ENCODE data around the gene LPP. TPM values are rescaled to one million over a fixed set of nuclear protein-coding genes. Genes with fewer than 3 reads are reported as not detected.

The LPP gene
- total and polyA plus RNA-seq, 10 of the 15 experiments (the other 5 are each of a cell fraction or from before 2014, with no cell fraction given) = under 0.01 to 0.62 (median 0.03) TPM

DNA sequence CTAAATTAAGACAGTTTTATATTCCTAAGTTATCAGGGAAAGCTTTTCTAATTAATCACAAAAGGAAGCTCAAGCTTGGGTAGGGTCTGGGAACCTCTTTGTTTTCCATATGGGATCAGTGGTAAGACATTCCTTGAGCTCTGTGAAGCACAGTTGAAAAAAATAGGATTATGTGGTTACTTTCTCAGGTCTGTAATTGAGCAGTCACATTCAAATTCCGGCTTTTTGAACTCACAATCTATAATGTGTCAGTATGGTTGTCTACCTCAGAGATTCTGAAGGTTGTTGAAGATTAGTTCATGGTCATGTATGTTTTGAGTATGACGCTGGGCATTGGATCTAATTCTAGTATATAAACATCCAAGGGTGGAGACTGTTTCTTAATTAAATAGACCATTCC is 364.5 kb downstream of the LPP start:
- RAD21 ChIA-PET (ENCODE audit: unreplicated experiment) = no interaction called here
- no TSS peak for BruUV-seq (replicated peaks)
- H3K27ac ChIP-seq (ENCODE audit: control insufficient read depth, insufficient read depth) = no peak overlapping the region
- intact Hi-C loops (cut with micrococcal nuclease; ENCODE audit: unreplicated experiment) = no loop called here
- DNase-seq (ENCODE audit: low read depth, low spot score) = no peak
- no peaks in the 10 kb centered on the region for H3K79me2 ChIP-seq (ENCODE audit: control insufficient read depth, insufficient read depth, low read length)
- SMC1A ChIA-PET (ENCODE audit: uncharacterized antibody, unreplicated experiment) = no interaction called here
- FAIRE-seq = no peak
- no peaks in the 10 kb centered on the region for H3K27me3 ChIP-seq (replicated peaks in 1 of 2; ENCODE audit: control insufficient read depth in 2 of 2, insufficient read depth in 2 of 2, low read length in 1 of 2)
- 44% methylated on average over 2 of the region's 2 CpGs for WGBS (ENCODE audit: insufficient coverage, insufficient replicate concordance, low lambda C conversion rate, missing lambda C conversion rate)
- POLR2A ChIA-PET = no interaction called here
- no peak for ATAC-seq
- in situ Hi-C loops (cut with MboI) = no loop called here
- TF ChIP-seq, protein P1, sequence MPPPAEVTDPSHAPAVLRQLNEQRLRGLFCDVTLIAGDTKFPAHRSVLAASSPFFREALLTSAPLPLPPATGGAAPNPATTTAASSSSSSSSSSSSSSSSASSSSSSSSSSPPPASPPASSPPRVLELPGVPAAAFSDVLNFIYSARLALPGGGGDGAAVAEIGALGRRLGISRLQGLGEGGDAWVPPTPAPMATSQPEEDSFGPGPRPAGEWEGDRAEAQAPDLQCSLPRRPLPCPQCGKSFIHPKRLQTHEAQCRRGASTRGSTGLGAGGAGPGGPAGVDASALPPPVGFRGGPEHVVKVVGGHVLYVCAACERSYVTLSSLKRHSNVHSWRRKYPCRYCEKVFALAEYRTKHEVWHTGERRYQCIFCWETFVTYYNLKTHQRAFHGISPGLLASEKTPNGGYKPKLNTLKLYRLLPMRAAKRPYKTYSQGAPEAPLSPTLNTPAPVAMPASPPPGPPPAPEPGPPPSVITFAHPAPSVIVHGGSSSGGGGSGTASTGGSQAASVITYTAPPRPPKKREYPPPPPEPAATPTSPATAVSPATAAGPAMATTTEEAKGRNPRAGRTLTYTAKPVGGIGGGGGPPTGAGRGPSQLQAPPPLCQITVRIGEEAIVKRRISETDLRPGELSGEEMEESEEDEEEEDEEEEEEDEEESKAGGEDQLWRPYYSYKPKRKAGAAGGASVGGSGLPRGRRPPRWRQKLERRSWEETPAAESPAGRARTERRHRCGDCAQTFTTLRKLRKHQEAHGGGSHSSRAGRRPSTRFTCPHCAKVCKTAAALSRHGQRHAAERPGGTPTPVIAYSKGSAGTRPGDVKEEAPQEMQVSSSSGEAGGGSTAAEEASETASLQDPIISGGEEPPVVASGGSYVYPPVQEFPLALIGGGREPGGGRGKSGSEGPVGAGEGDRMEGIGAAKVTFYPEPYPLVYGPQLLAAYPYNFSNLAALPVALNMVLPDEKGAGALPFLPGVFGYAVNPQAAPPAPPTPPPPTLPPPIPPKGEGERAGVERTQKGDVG (CRISPR knock-in tag; IDR thresholded peaks at IDR 0.05) = no peak
- TF ChIP-seq ETV6 (conservative IDR thresholded peaks at IDR 0.05 in 1 of 2, IDR thresholded peaks at IDR 0.05 in 1 of 2; ENCODE audit: borderline replicate concordance in 1 of 2, low read depth in 1 of 2) = no peak
- no peak for TF ChIP-seq TCF12 (IDR thresholded peaks at IDR 0.05; ENCODE audit: low read depth, low read length)
- no peak for TF ChIP-seq ZNF217 (IDR thresholded peaks at IDR 0.05)
- TF ChIP-seq KLF5 (IDR thresholded peaks at IDR 0.05; ENCODE audit: partially characterized antibody) = no peak
- no peak for TF ChIP-seq FOXK2 (IDR thresholded peaks at IDR 0.05)
- no peak for TF ChIP-seq NBN (IDR thresholded peaks at IDR 0.05)
- no peak for TF ChIP-seq TCF7 (IDR thresholded peaks at IDR 0.05; ENCODE audit: borderline replicate concordance)
- TF ChIP-seq, protein P2, sequence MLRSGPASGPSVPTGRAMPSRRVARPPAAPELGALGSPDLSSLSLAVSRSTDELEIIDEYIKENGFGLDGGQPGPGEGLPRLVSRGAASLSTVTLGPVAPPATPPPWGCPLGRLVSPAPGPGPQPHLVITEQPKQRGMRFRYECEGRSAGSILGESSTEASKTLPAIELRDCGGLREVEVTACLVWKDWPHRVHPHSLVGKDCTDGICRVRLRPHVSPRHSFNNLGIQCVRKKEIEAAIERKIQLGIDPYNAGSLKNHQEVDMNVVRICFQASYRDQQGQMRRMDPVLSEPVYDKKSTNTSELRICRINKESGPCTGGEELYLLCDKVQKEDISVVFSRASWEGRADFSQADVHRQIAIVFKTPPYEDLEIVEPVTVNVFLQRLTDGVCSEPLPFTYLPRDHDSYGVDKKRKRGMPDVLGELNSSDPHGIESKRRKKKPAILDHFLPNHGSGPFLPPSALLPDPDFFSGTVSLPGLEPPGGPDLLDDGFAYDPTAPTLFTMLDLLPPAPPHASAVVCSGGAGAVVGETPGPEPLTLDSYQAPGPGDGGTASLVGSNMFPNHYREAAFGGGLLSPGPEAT (IDR thresholded peaks at IDR 0.05; ENCODE audit: low read depth) = no peak
- no peak overlapping the region for H3K9ac ChIP-seq (ENCODE audit: control insufficient read depth, insufficient read depth, low read length)
- no peak overlapping the region for H3K4me2 ChIP-seq (ENCODE audit: control insufficient read depth, insufficient read depth)
- no peak overlapping the region for H3K4me3 ChIP-seq
- no peaks in the 10 kb centered on the region for H4K20me1 ChIP-seq (ENCODE audit: control insufficient read depth, insufficient read depth)
- H3K4me1 ChIP-seq (ENCODE audit: control insufficient read depth, insufficient read depth, low read length) = no peaks in the 10 kb centered on the region
- H3K9me3 ChIP-seq (replicated peaks; ENCODE audit: control insufficient read depth, insufficient read depth, low read length) = no peaks in the 10 kb centered on the region
- no peak overlapping the region for H2AFZ ChIP-seq (ENCODE audit: control insufficient read depth, low read depth, low read length)
- H3K36me3 ChIP-seq (ENCODE audit: control insufficient read depth in 2 of 2, insufficient read depth in 2 of 2, low read length in 1 of 2) = no peaks in the 10 kb centered on the region
- CTCF ChIA-PET = no interaction called here

Measured in GM12878 (cell line).